Smooth muscle cell of trachea (primary cell): Measurements from ENCODE around the gene DPEP2NB. TPM values are rescaled to one million over a fixed set of nuclear protein-coding genes. Genes with fewer than 3 reads are reported as not detected.

Experiments used
- total RNA-seq: library from RNA; depleted of rRNA; stranded (reverse); fragments of >200 nt; gene quantifications from 2 replicates; pipeline ENCODE4 v1.2.1, GENCODE V29; 2014

The DPEP2NB gene
- total RNA-seq: not detected in 2 replicates

GRCh38 chr16:68015681-68016080, at the start of gene DPEP2NB:
Gene DPEP2NB, minus strand, starts transcription at chr16:68015911. Its CDS starts 141 bp downstream, at chr16:68015770.

GRCh38 chr16:68022728-68023537, 7.2 kb upstream of the DPEP2NB start, which contains the start of the genes DDX28 and DUS2:
Gene DDX28, minus strand, starts transcription at chr16:68023232. Its CDS starts 30 bp downstream, at chr16:68023202.
Gene DUS2, plus strand, starts transcription at chr16:68023284. Its CDS starts 14,740 bp downstream, at chr16:68038024.

GRCh38 chr16:67998779-67999688, 16.7 kb downstream of the DPEP2NB start, which contains the start of gene DPEP2:
Gene DPEP2, minus strand, starts transcription at chr16:67999484. Its CDS starts 6,272 bp downstream, at chr16:67993212.

GRCh38 chr16:67979955-67980678, 35.6 kb downstream of the DPEP2NB start, which contains the start of gene DPEP3:
Gene DPEP3, minus strand, starts transcription at chr16:67980499. Its CDS starts 119 bp downstream, at chr16:67980380.

GRCh38 chr16:67968400-67969253, 47.1 kb downstream of the DPEP2NB start, which contains the start of gene SLC12A4:
Gene SLC12A4, minus strand, starts transcription at chr16:67968637. Its CDS starts 84 bp downstream, at chr16:67968553.

Other genes starting within 250 kb of the DPEP2NB start
- 4.9 and 7.8 TPM in 2 replicates for gene RANBP10, start 209.4 kb downstream of the DPEP2NB start, total RNA-seq
- gene TSNAXIP1, start 209.0 kb downstream of the DPEP2NB start, total RNA-seq: 0.73 and 1.3 TPM in 2 replicates
- 32.6 and 58.1 TPM in 2 replicates for gene THAP11, start 173.6 kb downstream of the DPEP2NB start, total RNA-seq
- 141 and 205 TPM in 2 replicates for gene NUTF2, start 169.0 kb downstream of the DPEP2NB start, total RNA-seq
- gene CENPT, start 168.2 kb downstream of the DPEP2NB start, total RNA-seq: 35.6 and 36.1 TPM in 2 replicates
- gene EDC4, start 142.9 kb downstream of the DPEP2NB start, total RNA-seq: 61.5 and 67.2 TPM in 2 replicates
- gene NRN1L, start 131.0 kb downstream of the DPEP2NB start, total RNA-seq: 0.73 TPM in 1 of 2 replicates, not detected in the other
- gene PSKH1, start 122.7 kb downstream of the DPEP2NB start, total RNA-seq: 14.5 and 18.5 TPM in 2 replicates
- 0.33 and 0.44 TPM in 2 replicates for gene CTRL, start 84.0 kb downstream of the DPEP2NB start, total RNA-seq
- gene PSMB10, start 79.1 kb downstream of the DPEP2NB start, total RNA-seq: 56.1 and 69.8 TPM in 2 replicates
- gene LCAT, start 71.8 kb downstream of the DPEP2NB start, total RNA-seq: 7.6 and 12.4 TPM in 2 replicates
- 78.1 and 109 TPM in 2 replicates for gene SLC12A4, start 47.3 kb downstream of the DPEP2NB start, total RNA-seq
- not detected in 2 replicates for gene DPEP3, start 35.4 kb downstream of the DPEP2NB start, total RNA-seq
- gene DPEP2, start 16.4 kb downstream of the DPEP2NB start, total RNA-seq: not detected in 2 replicates
- 9.3 TPM in 2 replicates for gene DDX28, start 7.3 kb upstream of the DPEP2NB start, total RNA-seq
- 18.7 and 31.1 TPM in 2 replicates for gene DUS2, start 7.4 kb upstream of the DPEP2NB start, total RNA-seq
- 8.1 and 15.1 TPM in 2 replicates for gene NFATC3, start 69.5 kb upstream of the DPEP2NB start, total RNA-seq
- gene ESRP2, start 220.2 kb upstream of the DPEP2NB start, total RNA-seq: 0.15 and 0.99 TPM in 2 replicates
- 26.6 and 44.8 TPM in 2 replicates for gene PLA2G15, start 229.5 kb upstream of the DPEP2NB start, total RNA-seq
- gene SLC7A6, start 248.6 kb upstream of the DPEP2NB start, total RNA-seq: 13.8 and 23.2 TPM in 2 replicates